Calu3 (cell line): Measurements from ENCODE around the gene SPP2. TPM values are rescaled to one million over a fixed set of nuclear protein-coding genes. Genes with fewer than 3 reads are reported as not detected.

Experiments
- BruUV-seq: library from RNA; stranded (reverse); fragments of 400-500 nt; replicated peaks from 2 replicates; lab custom pipeline; 2021; lab: Mats Ljungman, UMichigan
- CTCF ChIA-PET: fragments of 300-600 bp; sonication (Branson Sonifier 250); formaldehyde crosslinking; loops from one replicate; lab custom pipeline; 2022; ENCODE audit warnings: antibody characterized with exemption; lab: Charles Lee
- DNase-seq: peaks from one replicate; pipeline ENCODE4 v3.0.0; 2022
- H3K27ac Mint-ChIP-seq: one replicate; pipeline ENCODE4 v1.8.0; 2022; ENCODE audit warnings: mixed read lengths; ENCODE audit not compliant: unreplicated experiment
- H3K27me3 Mint-ChIP-seq: one replicate; pipeline ENCODE4 v1.8.0; 2022; ENCODE audit warnings: mixed read lengths; ENCODE audit not compliant: unreplicated experiment
- H3K36me3 Mint-ChIP-seq: one replicate; pipeline ENCODE4 v1.8.0; 2022; ENCODE audit warnings: mild to moderate bottlenecking, moderate library complexity, mixed read lengths; ENCODE audit not compliant: insufficient read depth, unreplicated experiment
- H3K4me1 Mint-ChIP-seq: one replicate; pipeline ENCODE4 v1.8.0; 2022; ENCODE audit warnings: mild to moderate bottlenecking, low read depth, mixed read lengths; ENCODE audit not compliant: unreplicated experiment
- H3K4me3 Mint-ChIP-seq: one replicate; pipeline ENCODE4 v1.8.0; 2022; ENCODE audit warnings: mild to moderate bottlenecking, low read depth, moderate library complexity, mixed read lengths; ENCODE audit not compliant: unreplicated experiment
- H3K9me3 Mint-ChIP-seq: one replicate; pipeline ENCODE4 v1.8.0; 2022; ENCODE audit warnings: low read depth, mixed read lengths; ENCODE audit not compliant: unreplicated experiment
- intact Hi-C: fragments of 100-400 bp; cut with micrococcal nuclease; formaldehyde crosslinking; loops from one replicate; pipeline ENCODE4 v1.10.0; 2022; ENCODE audit not compliant: unreplicated experiment
- total RNA-seq: library from RNA; stranded (reverse); gene quantifications from 2 replicates; pipeline ENCODE4 v1.2.3, GENCODE V29; 2022
- TF ChIP-seq, protein P1 (sequence below): fragments of 200-600 bp; IDR thresholded peaks from one replicate; pipeline ENCODE4 v1.8.0; 2022; ENCODE audit warnings: antibody characterized with exemption; ENCODE audit not compliant: unreplicated experiment

Gene SPP2
- total RNA-seq, 1 experiment from 2014 or later: not detected

DNA sequence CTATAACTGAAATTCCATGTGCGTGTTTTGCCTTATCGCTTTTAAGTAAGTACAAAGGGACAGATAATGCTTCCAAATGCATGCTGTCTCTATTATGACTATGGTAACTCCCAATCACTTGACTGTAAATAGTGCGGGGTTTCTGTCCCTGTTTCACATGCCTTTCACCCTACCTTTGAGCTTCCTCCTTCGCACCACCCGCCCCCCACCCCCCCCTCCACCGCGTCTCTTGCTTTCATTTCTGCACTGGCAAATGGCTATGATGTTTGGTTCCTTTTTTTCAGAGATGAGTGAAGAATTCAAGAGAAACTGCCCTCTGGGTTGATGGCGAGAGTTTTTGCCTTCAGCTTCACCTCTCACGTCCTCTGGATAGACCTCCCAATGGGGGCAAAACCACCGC, 25.0 kb upstream of the SPP2 start:
- CTCF ChIA-PET: interaction anchor here (0.6 kb wide), 1 partner anchor 1638 kb away, joined by 5 read pairs; no protein-coding TSS in a partner anchor
- H3K27ac Mint-ChIP-seq: no peak overlapping the region
- TF ChIP-seq, protein P1, sequence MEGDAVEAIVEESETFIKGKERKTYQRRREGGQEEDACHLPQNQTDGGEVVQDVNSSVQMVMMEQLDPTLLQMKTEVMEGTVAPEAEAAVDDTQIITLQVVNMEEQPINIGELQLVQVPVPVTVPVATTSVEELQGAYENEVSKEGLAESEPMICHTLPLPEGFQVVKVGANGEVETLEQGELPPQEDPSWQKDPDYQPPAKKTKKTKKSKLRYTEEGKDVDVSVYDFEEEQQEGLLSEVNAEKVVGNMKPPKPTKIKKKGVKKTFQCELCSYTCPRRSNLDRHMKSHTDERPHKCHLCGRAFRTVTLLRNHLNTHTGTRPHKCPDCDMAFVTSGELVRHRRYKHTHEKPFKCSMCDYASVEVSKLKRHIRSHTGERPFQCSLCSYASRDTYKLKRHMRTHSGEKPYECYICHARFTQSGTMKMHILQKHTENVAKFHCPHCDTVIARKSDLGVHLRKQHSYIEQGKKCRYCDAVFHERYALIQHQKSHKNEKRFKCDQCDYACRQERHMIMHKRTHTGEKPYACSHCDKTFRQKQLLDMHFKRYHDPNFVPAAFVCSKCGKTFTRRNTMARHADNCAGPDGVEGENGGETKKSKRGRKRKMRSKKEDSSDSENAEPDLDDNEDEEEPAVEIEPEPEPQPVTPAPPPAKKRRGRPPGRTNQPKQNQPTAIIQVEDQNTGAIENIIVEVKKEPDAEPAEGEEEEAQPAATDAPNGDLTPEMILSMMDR: no peak

DNA sequence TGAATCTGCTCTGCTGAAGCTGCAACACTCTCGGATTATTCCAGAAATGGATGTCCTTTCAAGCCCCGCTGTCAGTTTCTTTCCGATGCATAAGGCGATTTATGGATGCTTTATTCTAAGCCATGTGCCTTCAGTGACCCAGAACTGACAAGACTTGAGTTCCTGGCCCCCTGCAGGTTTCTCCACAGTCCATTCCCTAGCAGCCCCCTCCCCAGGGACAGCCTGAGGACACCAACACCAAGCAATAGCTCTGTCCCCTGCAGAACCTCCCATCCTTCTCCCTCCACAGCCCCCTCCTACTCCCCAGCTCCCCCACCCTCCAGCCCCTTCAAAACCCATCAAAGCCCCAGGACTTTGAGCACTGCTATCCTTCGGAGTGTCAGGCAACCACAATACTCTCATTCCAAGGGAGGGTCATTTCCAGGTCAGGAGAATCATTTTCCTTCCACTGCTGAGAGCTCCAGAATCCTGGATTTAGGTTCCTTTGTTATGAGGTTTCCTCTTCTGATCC, 24.6 kb upstream of the SPP2 start:
- no peaks in the 10 kb centered on the region for H3K36me3 Mint-ChIP-seq
- DNase-seq: no peak
- H3K4me1 Mint-ChIP-seq: peaks cover 28% of the 10 kb centered on the region
- BruUV-seq: no TSS peak
- no peak overlapping the region for H3K4me3 Mint-ChIP-seq
- TF ChIP-seq, protein P1: no peak
- intact Hi-C loops: no loop called here
- H3K27me3 Mint-ChIP-seq: no peaks in the 10 kb centered on the region
- H3K9me3 Mint-ChIP-seq: peaks cover 10% of the 10 kb centered on the region
- H3K27ac Mint-ChIP-seq: no peak overlapping the region
- CTCF ChIA-PET: interaction anchor here (0.6 kb wide), 1 partner anchor 1638 kb away, joined by 5 read pairs; no protein-coding TSS in a partner anchor

More for the DNA sequence above, 25.0 kb upstream of the SPP2 start:
- intact Hi-C loops: no loop called here
- H3K36me3 Mint-ChIP-seq: no peaks in the 10 kb centered on the region
- BruUV-seq: no TSS peak
- H3K9me3 Mint-ChIP-seq: peaks cover 10% of the 10 kb centered on the region
- H3K4me1 Mint-ChIP-seq: peaks cover 28% of the 10 kb centered on the region
- H3K27me3 Mint-ChIP-seq: no peaks in the 10 kb centered on the region
- no peak for DNase-seq
- no peak overlapping the region for H3K4me3 Mint-ChIP-seq

DNA sequence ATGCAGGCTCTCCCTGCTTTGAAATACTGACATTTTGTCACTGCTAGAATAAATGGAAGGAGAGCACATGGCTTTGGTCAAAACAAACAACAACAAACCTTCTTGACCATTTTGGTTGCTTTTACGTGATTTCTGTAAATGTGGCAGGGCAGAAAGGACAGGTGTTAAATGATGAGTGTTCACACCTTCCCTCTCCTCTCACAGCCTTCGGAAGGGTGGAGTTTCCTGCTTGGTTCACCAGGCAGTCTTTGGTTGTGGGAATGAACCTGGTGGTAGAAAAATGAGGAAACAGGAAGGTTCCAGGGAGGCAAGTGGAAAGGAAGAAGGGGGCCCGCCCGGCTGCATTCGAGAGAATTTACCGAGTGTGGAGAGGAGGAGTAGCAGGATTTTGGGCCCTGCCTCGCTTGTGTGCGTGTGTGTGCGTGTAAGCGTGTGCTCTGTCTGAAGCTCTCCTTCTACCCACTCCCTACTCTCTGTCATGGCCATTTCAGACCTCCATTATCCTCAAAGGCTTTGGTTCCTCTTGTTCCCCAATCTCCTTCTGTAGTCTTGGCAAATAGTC, 23.7 kb upstream of the SPP2 start:
- no peak for DNase-seq
- no peaks in the 10 kb centered on the region for H3K36me3 Mint-ChIP-seq
- no peaks in the 10 kb centered on the region for H3K27me3 Mint-ChIP-seq
- TF ChIP-seq, protein P1: no peak
- peaks cover 10% of the 10 kb centered on the region for H3K9me3 Mint-ChIP-seq
- peaks cover 28% of the 10 kb centered on the region for H3K4me1 Mint-ChIP-seq
- H3K27ac Mint-ChIP-seq: no peak overlapping the region
- CTCF ChIA-PET: no interaction called here
- H3K4me3 Mint-ChIP-seq: no peak overlapping the region
- no TSS peak for BruUV-seq
- intact Hi-C loops: no loop called here

DNA sequence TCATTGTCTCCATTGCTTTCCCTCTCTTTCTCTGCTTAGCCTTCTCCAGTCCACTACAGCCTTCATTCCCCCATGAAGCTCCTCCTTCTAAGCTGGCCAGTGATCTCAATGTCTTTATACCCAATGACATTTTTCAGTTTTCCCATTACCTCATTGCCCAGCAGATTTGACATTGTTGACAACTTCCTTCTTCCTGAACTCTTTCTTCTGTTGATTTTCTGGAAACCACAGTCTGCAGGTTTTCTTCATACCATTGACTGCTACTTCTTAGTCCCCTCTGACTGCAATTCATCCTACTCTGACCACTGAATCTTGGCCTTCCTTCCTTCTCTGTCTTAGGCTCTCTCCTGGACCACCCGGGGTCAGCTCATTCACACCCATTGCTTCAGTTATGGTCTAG, 22.9 kb upstream of the SPP2 start:
- Mint-ChIP-seq H3K9me3 (peaks cover 8% of the 10 kb centered on the region), H3K4me3 (no peak overlapping the region), H3K36me3 (no peaks in the 10 kb centered on the region), H3K27me3 (no peaks in the 10 kb centered on the region), H3K27ac (no peak overlapping the region), H3K4me1 (peaks cover 28% of the 10 kb centered on the region)
- no peak for DNase-seq
- CTCF ChIA-PET: interaction anchor here (0.6 kb wide), 1 partner anchor 50 kb away, joined by 4 read pairs; no protein-coding TSS in a partner anchor
- TF ChIP-seq, protein P1: no peak
- BruUV-seq: no TSS peak
- intact Hi-C loops: no loop called here
